NT2/D1 (cell line): Measurements from ENCODE around the gene SRP54.

Experiments
- DNase-seq: peaks from one replicate; pipeline ENCODE4 v3.0.0-alpha.2; 2011; ENCODE audit warnings: low read depth, low spot score
- H3K27me3 ChIP-seq: 2 replicates; pipeline ENCODE4 v1.6.0; 2011; ENCODE audit warnings: mild to moderate bottlenecking; ENCODE audit not compliant: insufficient read length, insufficient read depth
- H3K36me3 ChIP-seq: 2 replicates; pipeline ENCODE4 v1.6.1; 2011; ENCODE audit warnings: mild to moderate bottlenecking, low read length, mixed read lengths; ENCODE audit not compliant: insufficient read depth, insufficient read length
- H3K4me1 ChIP-seq: 2 replicates; pipeline ENCODE4 v1.5.1; 2011; ENCODE audit not compliant: insufficient read depth, insufficient read length
- H3K4me3 ChIP-seq: 2 replicates; pipeline ENCODE4 v1.5.1; 2011; ENCODE audit warnings: low read depth; ENCODE audit not compliant: insufficient read length
- H3K9ac ChIP-seq: 2 replicates; pipeline ENCODE4 v1.6.0; 2011; ENCODE audit warnings: low read depth; ENCODE audit not compliant: insufficient read length
- H3K9me3 ChIP-seq: 2 replicates; pipeline ENCODE4 v1.5.1; 2011; ENCODE audit warnings: mild to moderate bottlenecking, low read length; ENCODE audit not compliant: insufficient read depth
- SUZ12 ChIP-seq: IDR thresholded peaks from 2 replicates; pipeline ENCODE4 v1.6.1; 2011; ENCODE audit not compliant: insufficient read length, insufficient read depth; ENCODE audit errors: extremely low read depth
- YY1 ChIP-seq: IDR thresholded peaks from 2 replicates; pipeline ENCODE4 v1.6.1; 2011; ENCODE audit not compliant: insufficient read length, insufficient read depth
- ZNF274 ChIP-seq: IDR thresholded peaks from 2 replicates; pipeline ENCODE4 v1.6.1; 2011; ENCODE audit warnings: mild to moderate bottlenecking, low read depth, low read length

The SRP54 gene

GRCh38 chr14:34982421-34983147 lies at the start of gene SRP54:
TSS of gene SRP54 (plus strand) at chr14:34982992. CDS start at chr14:34996710, 13,718 bp downstream.
- Histone ChIP-seq H3K36me3 (peaks cover 4% of the 10 kb centered on the region), H3K9me3 (no peaks in the 10 kb centered on the region), H3K9ac (peak within 1 kb of the TSS; percentile 87), H3K4me3 (peak within 1 kb of the TSS; percentile 73), H3K4me1 (peaks cover 2% of the 10 kb centered on the region), H3K27me3 (no peaks in the 10 kb centered on the region)
- DNase-seq = peak; percentile 94
- no peak for TF ChIP-seq SUZ12
- TF ChIP-seq ZNF274 = no peak
- TF ChIP-seq YY1 = no peak

DNA sequence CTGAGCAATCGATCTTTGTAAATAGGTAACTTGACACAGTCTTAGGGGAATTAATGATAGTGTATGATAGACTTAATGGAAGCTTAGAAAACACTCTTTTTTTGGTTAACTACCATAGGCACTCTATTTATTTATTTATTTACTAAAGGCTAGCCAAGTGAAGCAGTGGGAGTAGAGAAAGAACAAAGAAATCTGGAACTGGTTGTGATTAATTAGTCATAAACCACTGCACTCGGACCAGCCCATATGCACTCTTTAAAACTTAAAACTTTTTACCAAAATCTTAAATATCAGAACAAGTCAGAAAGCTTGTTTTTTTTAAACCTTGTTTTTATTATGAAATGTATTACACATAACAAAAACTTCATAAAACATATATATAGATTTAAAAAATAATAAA lies 49.5 kb upstream of the SRP54 start:
- TF ChIP-seq SUZ12 = no peak
- TF ChIP-seq ZNF274 = no peak
- no peak for TF ChIP-seq YY1
- H3K36me3 ChIP-seq = no peaks in the 10 kb centered on the region
- H3K4me3 ChIP-seq = no peak overlapping the region
- no peaks in the 10 kb centered on the region for H3K9me3 ChIP-seq
- H3K9ac ChIP-seq = no peak overlapping the region
- no peaks in the 10 kb centered on the region for H3K27me3 ChIP-seq
- no peak for DNase-seq
- no peaks in the 10 kb centered on the region for H3K4me1 ChIP-seq

- H3K9me3 ChIP-seq = no peaks in the 10 kb centered on the region
- no peak overlapping the region for H3K4me3 ChIP-seq
- H3K27me3 ChIP-seq = no peaks in the 10 kb centered on the region
- no peaks in the 10 kb centered on the region for H3K4me1 ChIP-seq
- H3K36me3 ChIP-seq = no peaks in the 10 kb centered on the region
- no peak for TF ChIP-seq SUZ12
- no peak for TF ChIP-seq ZNF274
- TF ChIP-seq YY1 = no peak
- DNase-seq = no peak
- H3K9ac ChIP-seq = no peak overlapping the region
Measured at GRCh38 chr14:34935488-34935887, 47.3 kb upstream of the SRP54 start.

DNA sequence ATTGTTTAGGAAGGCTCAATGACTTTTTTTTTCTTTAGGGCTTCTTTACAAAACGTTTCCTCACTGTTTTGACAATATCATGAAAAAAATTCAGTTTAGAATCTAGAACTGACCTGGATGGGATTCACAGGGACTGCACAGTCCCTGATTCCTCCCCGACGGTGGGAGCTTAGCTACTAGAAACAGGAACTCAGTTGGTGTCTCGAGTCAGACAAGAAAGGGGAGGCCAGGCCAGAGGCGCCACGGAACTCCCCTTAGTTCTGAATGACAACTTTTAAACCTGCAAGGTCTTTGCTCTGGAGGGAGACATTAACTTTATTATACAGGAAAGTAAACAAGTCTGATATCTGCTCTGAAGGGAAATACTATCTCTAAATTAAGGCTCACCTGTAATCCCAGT lies 45.4 kb upstream of the SRP54 start:
- no peak for DNase-seq
- H3K4me1 ChIP-seq = no peaks in the 10 kb centered on the region
- H3K4me3 ChIP-seq = no peak overlapping the region
- no peaks in the 10 kb centered on the region for H3K9me3 ChIP-seq
- no peak for TF ChIP-seq YY1
- TF ChIP-seq ZNF274 = no peak
- no peak for TF ChIP-seq SUZ12
- no peaks in the 10 kb centered on the region for H3K36me3 ChIP-seq
- no peak overlapping the region for H3K9ac ChIP-seq
- no peaks in the 10 kb centered on the region for H3K27me3 ChIP-seq

DNA sequence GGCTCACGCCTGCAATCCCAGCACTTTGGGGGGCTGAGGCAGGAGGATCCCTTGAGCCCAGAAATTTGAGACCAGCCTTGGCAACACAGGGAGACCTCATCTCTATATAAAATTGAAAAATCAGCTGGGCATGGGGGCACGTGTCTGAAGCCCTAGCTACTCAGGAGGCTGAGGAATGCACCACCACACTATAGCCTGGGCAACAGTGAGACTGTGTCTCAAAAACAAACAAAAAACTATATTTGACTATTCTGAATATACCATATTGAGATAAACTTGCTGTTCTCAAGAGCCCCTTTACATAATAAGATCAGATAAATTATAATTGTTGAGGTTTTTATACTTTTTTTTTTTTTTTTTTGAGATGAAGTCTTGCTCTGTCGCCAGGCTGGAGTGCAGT lies 44.9 kb upstream of the SRP54 start:
- Histone ChIP-seq H3K27me3 (no peaks in the 10 kb centered on the region), H3K36me3 (no peaks in the 10 kb centered on the region), H3K4me3 (no peak overlapping the region), H3K4me1 (no peaks in the 10 kb centered on the region), H3K9me3 (no peaks in the 10 kb centered on the region), H3K9ac (no peak overlapping the region)
- DNase-seq = no peak
- TF ChIP-seq YY1 (no peak), SUZ12 (no peak)

DNA sequence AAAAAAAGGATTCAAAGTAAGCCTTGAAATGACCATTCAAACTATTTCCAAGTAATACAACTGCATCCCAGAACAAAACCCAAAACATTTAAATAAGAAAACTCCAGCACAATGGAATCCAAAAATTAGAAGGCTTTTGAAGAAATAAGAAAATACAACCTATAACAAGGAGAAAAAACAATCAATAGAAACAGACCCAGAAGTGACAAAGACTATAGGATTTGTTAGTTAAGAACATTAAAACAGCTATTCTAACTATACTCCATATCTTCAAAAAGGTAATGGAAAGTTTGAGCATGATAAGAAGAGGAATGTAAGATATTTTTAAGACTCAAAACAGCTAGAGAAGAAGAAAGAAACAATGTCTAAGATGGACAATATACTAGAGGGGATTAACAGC lies 39.3 kb upstream of the SRP54 start:
- no peaks in the 10 kb centered on the region; the same call in 1 of the 2 replicates for H3K9me3 ChIP-seq
- no peaks in the 10 kb centered on the region for H3K36me3 ChIP-seq
- DNase-seq = no peak
- no peak overlapping the region for H3K4me3 ChIP-seq
- H3K9ac ChIP-seq = no peak overlapping the region
- H3K4me1 ChIP-seq = no peaks in the 10 kb centered on the region
- H3K27me3 ChIP-seq = no peaks in the 10 kb centered on the region
- TF ChIP-seq SUZ12 (no peak), ZNF274 (no peak), YY1 (no peak)

DNA sequence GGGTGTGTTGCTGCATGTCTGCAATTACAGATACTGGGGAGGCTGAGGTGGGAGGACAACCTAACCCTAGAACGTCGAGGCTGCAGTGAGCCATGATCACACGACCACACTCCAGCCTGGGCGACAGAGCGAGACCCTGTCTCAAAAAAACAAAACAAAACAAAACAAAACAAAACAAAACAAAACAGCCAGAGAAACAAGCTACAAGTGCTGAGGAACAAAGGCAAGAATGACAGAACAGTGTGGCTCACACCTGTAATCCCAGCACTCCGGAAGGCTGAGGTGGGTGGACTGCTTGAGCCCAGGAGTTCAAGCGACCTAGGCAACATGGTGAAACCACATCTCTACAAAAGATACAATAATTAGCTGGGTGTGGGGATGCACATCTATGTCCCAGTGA lies 38.0 kb upstream of the SRP54 start:
- no peaks in the 10 kb centered on the region for H3K36me3 ChIP-seq
- H3K9me3 ChIP-seq = no peaks in the 10 kb centered on the region; the same call in 1 of the 2 replicates
- H3K9ac ChIP-seq = no peak overlapping the region
- no peak overlapping the region for H3K4me3 ChIP-seq
- TF ChIP-seq YY1 (no peak), ZNF274 (no peak), SUZ12 (no peak)
- no peaks in the 10 kb centered on the region for H3K4me1 ChIP-seq
- no peaks in the 10 kb centered on the region for H3K27me3 ChIP-seq
- no peak for DNase-seq
